Activated CD4-positive, alpha-beta T cell treated with anti-CD3 and anti-CD28 coated beads for 48 hours (primary cell): ENCODE measurements around the gene RUNDC3A.

Experiments used
- DNase-seq: peaks from one replicate; pipeline ENCODE4 v3.0.0-alpha.2; 2020

Gene RUNDC3A

GRCh38 chr17:44284024-44284400, 24.4 kb upstream of the RUNDC3A start:
- no peak for DNase-seq

GRCh38 chr17:44287651-44288050, 20.8 kb upstream of the RUNDC3A start:
- DNase-seq, result no peak

- no peak for DNase-seq
Observed at GRCh38 chr17:44293509-44294226, 14.7 kb upstream of the RUNDC3A start.

- DNase-seq, result no peak
Observed at GRCh38 chr17:44297975-44298374, 10.4 kb upstream of the RUNDC3A start.

GRCh38 chr17:44304651-44305050, 3.8 kb upstream of the RUNDC3A start:
- DNase-seq, result no peak

GRCh38 chr17:44307387-44308186, 814 bp upstream of the RUNDC3A start:
- DNase-seq, result no peak

GRCh38 chr17:44308865-44309264, 464 bp downstream of the RUNDC3A start:
- no peak for DNase-seq

- DNase-seq, result no peak
Observed at GRCh38 chr17:44309472-44309871, 1.1 kb downstream of the RUNDC3A start.

GRCh38 chr17:44310188-44310587, 1.8 kb downstream of the RUNDC3A start:
- DNase-seq, result no peak

GRCh38 chr17:44310609-44311376, 2.4 kb downstream of the RUNDC3A start:
- no peak for DNase-seq

GRCh38 chr17:44311562-44312181, 3.3 kb downstream of the RUNDC3A start:
- no peak for DNase-seq

GRCh38 chr17:44312396-44313104, 4.1 kb downstream of the RUNDC3A start:
- no peak for DNase-seq

GRCh38 chr17:44314031-44314430, 5.6 kb downstream of the RUNDC3A start:
- DNase-seq, result no peak

GRCh38 chr17:44314524-44314868, 6.1 kb downstream of the RUNDC3A start:
- DNase-seq, result no peak

- peak; percentile 72 for DNase-seq
Observed at GRCh38 chr17:44314869-44315661, 6.7 kb downstream of the RUNDC3A start.

- no peak for DNase-seq
Observed at GRCh38 chr17:44315760-44316731, 7.6 kb downstream of the RUNDC3A start.

- DNase-seq, result no peak
Observed at GRCh38 chr17:44317545-44317944, 9.1 kb downstream of the RUNDC3A start.

GRCh38 chr17:44318077-44318892, 9.9 kb downstream of the RUNDC3A start:
- DNase-seq, result no peak

GRCh38 chr17:44320066-44320465, 11.7 kb downstream of the RUNDC3A start:
- no peak for DNase-seq
